GM10847 (cell line): Measurements from ENCODE around the gene PLEKHG4.

Source experiments
- POLR2A ChIP-seq: IDR thresholded peaks from 2 replicates; pipeline ENCODE4 v1.6.1; 2011; ENCODE audit not compliant: insufficient read length; ENCODE audit errors: extremely low read depth

PLEKHG4 gene

GRCh38 chr16:67252609-67253497 lies 26.5 kb upstream of the PLEKHG4 start:
- no peak for TF ChIP-seq POLR2A

- TF ChIP-seq POLR2A = no peak
Measured at GRCh38 chr16:67254801-67255552, 24.4 kb upstream of the PLEKHG4 start.

- TF ChIP-seq POLR2A = no peak
Measured at GRCh38 chr16:67255553-67256221, 23.6 kb upstream of the PLEKHG4 start.

- no peak for TF ChIP-seq POLR2A
Measured at GRCh38 chr16:67256701-67257230, 22.6 kb upstream of the PLEKHG4 start.

- TF ChIP-seq POLR2A = no peak
Measured at GRCh38 chr16:67257486-67258160, 21.7 kb upstream of the PLEKHG4 start.

- TF ChIP-seq POLR2A = no peak
Measured at GRCh38 chr16:67258161-67258835, 21.0 kb upstream of the PLEKHG4 start.

GRCh38 chr16:67259705-67260104 lies 19.6 kb upstream of the PLEKHG4 start:
- TF ChIP-seq POLR2A = no peak

GRCh38 chr16:67260426-67261063 lies 18.8 kb upstream of the PLEKHG4 start:
- no peak for TF ChIP-seq POLR2A

GRCh38 chr16:67263201-67263600 lies 16.1 kb upstream of the PLEKHG4 start:
- no peak for TF ChIP-seq POLR2A

- no peak for TF ChIP-seq POLR2A
Measured at GRCh38 chr16:67264277-67264676, 15.1 kb upstream of the PLEKHG4 start.

- no peak for TF ChIP-seq POLR2A
Measured at GRCh38 chr16:67264866-67265265, 14.5 kb upstream of the PLEKHG4 start.

GRCh38 chr16:67265834-67266233 lies 13.5 kb upstream of the PLEKHG4 start:
- no peak for TF ChIP-seq POLR2A

- no peak for TF ChIP-seq POLR2A
Measured at GRCh38 chr16:67268136-67268579, 11.2 kb upstream of the PLEKHG4 start.

GRCh38 chr16:67269766-67270165 lies 9.6 kb upstream of the PLEKHG4 start:
- no peak for TF ChIP-seq POLR2A
